Effector memory CD4-positive, alpha-beta T cell (primary cell): ENCODE results near the gene SRP9.
"Not testable (repeated sequence)": the region's sequence is repeated elsewhere in the genome, so short reads cannot be mapped to it uniquely, and the experiment has no call there.

Experiments used
- DNase-seq, 3 donors: peaks; one replicate each; pipeline ENCODE4 v3.0.0-alpha.2; 2020
- H3K27ac ChIP-seq: 2 replicates; pipeline ENCODE4 v1.7.0; 2013; ENCODE audit warnings: mild to moderate bottlenecking, low read length, moderate library complexity; ENCODE audit not compliant: insufficient read depth, poor library complexity, severe bottlenecking
- H3K27me3 ChIP-seq: replicated peaks from 2 replicates; pipeline ENCODE4 v1.7.0; 2013; ENCODE audit warnings: mild to moderate bottlenecking, low read length; ENCODE audit not compliant: insufficient read depth, control insufficient read depth, poor library complexity, severe bottlenecking
- H3K36me3 ChIP-seq: 2 replicates; pipeline ENCODE4 v1.7.0; 2013; ENCODE audit warnings: mild to moderate bottlenecking, low read length, moderate library complexity; ENCODE audit not compliant: control insufficient read depth, insufficient read depth
- H3K4me1 ChIP-seq: 2 replicates; pipeline ENCODE4 v1.7.0; 2013; ENCODE audit warnings: low read length, mild to moderate bottlenecking; ENCODE audit not compliant: control insufficient read depth, insufficient read depth, poor library complexity, severe bottlenecking
- H3K4me3 ChIP-seq: 2 replicates; pipeline ENCODE4 v1.7.0; 2013; ENCODE audit warnings: low read length, low read depth, mild to moderate bottlenecking; ENCODE audit not compliant: insufficient read depth, poor library complexity, severe bottlenecking
- H3K9me3 ChIP-seq: 2 replicates; pipeline ENCODE4 v1.7.0; 2013; ENCODE audit warnings: mild to moderate bottlenecking, low read length, moderate library complexity; ENCODE audit not compliant: control insufficient read depth

The SRP9 gene

GRCh38 chr1:225814381-225814780, 36.8 kb downstream of the SRP9 start:
- H3K4me3 ChIP-seq: no peak overlapping the region
- no peaks in the 10 kb centered on the region for H3K27me3 ChIP-seq
- peaks cover 5% of the 10 kb centered on the region for H3K4me1 ChIP-seq
- no peak for DNase-seq
- H3K27ac ChIP-seq: no peak overlapping the region
- no peaks in the 10 kb centered on the region for H3K36me3 ChIP-seq
- no peaks in the 10 kb centered on the region for H3K9me3 ChIP-seq

GRCh38 chr1:225815090-225815489, 37.5 kb downstream of the SRP9 start:
- not testable (repeated sequence) for H3K9me3 ChIP-seq, H3K4me3 ChIP-seq, DNase-seq, H3K27ac ChIP-seq, H3K36me3 ChIP-seq, H3K27me3 ChIP-seq, H3K4me1 ChIP-seq

DNA sequence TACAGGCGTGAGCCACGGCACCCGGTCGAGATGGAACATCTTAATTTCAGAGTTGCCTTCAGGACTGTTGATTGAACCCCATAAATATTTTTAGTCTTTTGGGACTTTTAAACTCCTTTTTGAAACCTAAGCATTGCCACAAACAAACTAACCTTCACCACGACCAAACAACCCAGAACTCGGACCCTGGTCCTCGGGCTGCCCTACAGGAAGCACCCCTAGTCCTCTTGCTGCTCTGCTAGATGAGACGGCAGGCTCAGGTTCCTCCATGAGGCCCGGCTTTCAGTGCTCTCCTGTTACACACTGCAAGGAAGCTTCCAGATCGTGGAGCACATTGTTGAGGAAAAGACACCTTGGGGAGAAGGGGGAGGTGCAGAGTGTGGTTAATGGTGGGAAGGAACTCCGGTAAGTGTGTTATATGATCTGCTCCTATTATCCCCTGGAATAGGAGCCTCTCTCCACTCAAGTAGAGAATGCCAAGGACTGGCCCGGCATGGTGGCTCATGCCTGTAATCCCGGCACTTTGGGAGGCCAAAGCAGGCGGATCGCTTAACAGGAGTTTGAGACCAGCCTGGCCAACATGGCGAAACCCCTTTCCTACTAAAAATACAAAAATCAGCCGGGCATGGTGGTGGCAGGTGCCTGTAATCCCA, 38.0 kb downstream of the SRP9 start:
- no peak for DNase-seq
- Histone ChIP-seq H3K27me3 (no peaks in the 10 kb centered on the region), H3K36me3 (no peaks in the 10 kb centered on the region), H3K9me3 (no peaks in the 10 kb centered on the region), H3K27ac (no peak overlapping the region), H3K4me1 (peaks cover 5% of the 10 kb centered on the region), H3K4me3 (no peak overlapping the region)

DNA sequence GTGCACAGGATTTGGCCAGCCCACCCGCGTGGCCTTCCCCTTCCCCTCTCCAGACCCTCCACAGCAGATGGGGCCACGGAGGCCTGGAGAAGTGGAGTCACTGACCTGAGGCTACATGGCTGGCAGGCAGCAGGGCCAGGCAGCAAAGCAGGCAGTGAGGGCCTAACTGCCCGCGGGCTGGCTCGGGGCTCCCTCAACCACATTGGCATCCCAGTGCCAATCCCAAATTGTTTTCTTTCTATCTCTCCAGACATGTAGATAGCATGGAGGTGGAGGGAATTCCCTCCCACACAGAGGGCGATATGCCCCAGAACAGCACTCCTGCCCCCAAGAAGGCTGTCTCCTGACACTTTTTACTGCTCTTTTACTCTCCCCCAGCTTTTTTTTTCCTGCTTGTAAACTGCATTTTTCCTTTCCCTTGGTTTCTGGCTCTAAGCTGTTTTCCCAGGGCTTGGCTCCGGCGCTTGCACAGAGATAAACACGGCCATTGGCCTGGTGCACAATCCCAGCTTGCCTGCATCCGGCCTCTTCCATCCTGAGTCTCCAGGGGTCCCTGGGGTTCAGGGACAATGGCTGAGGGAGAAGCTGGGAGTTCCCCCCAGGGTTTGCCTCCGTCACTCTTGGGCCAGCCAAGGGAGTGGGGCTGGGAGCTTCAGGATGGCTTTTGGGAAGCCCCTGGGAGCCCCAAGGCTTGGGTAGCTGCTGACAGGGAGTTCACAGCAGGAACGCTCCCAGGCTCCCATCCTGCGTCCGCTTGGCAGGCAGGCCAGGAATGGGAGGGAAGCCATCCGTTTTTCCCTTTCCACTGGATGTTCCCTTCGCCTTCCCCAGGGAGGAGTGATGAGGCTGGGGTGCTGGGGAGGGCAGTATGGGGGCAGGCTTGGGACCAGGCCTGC, 39.3 kb downstream of the SRP9 start:
- no peaks in the 10 kb centered on the region for H3K9me3 ChIP-seq
- H3K27me3 ChIP-seq: no peaks in the 10 kb centered on the region
- no peaks in the 10 kb centered on the region for H3K36me3 ChIP-seq
- H3K27ac ChIP-seq: no peak overlapping the region
- no peaks in the 10 kb centered on the region for H3K4me1 ChIP-seq
- H3K4me3 ChIP-seq: no peak overlapping the region
- DNase-seq: no peak

- no peak for DNase-seq
- H3K4me1 ChIP-seq: no peaks in the 10 kb centered on the region
- H3K27me3 ChIP-seq: no peaks in the 10 kb centered on the region
- H3K36me3 ChIP-seq: no peaks in the 10 kb centered on the region
- no peaks in the 10 kb centered on the region for H3K9me3 ChIP-seq
- no peak overlapping the region for H3K27ac ChIP-seq
- H3K4me3 ChIP-seq: no peak overlapping the region
Measured at GRCh38 chr1:225817611-225818061, 40.0 kb downstream of the SRP9 start.

DNA sequence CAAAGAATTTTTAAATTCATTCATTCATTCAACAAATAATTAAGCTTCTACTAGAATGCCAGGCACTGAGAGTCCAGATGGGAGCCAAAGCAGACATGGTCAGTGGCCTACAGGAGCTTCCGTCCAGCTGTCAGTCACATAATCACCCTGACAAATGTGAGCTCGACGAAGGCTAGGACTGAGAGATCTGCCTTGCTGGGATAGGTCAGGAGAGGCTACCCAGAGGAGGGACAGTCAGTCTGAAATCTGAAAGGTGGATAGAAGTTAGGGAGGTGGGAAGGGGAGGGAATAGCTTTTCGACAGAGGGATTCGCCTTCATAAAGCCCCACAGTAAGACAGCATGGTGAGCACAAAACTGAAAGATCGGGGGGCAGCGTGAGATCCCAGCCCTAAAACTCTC, 40.6 kb downstream of the SRP9 start:
- Histone ChIP-seq H3K36me3 (no peaks in the 10 kb centered on the region), H3K4me1 (no peaks in the 10 kb centered on the region), H3K4me3 (no peak overlapping the region), H3K27ac (no peak overlapping the region), H3K9me3 (no peaks in the 10 kb centered on the region), H3K27me3 (no peaks in the 10 kb centered on the region)
- no peak for DNase-seq

DNA sequence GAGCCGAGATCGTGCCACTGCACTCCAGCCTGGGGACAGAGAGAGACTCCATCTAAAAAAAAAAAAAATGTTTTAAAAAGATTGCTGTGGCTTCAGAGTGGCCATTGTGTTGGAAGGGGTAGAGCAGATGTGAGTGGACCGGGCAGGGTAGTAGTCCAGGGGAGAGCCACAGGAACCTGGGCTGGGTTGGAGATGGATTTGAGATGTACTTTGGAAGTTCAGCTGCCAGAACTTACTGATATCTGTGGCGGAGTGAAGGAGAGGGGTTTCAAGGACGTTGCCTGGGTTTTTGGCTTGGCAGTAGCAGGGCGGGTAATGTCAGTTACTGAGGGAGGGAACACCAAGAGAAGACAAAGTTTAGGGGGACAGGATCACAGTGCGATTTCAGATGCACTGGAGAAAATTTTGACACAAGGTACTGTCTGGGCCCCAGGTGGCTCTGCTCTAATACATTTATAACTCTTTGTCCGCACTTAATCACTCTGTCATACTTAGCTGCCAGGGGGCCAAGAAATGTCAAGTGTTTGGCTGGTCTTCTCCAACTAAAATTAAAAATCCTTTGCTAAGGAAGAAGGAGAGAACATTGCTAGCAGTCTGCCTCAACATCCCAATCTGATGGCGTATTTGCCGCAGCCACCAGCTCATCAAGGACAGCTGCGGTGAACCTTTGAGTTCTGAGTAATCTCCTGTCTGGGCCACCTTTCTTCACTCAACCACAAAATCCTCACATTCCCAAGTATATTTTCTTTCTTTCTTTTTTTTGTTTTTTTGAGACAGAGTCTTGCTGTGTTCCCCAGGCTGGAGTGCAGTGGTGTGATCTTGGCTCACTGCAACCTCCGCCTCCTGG, 41.9 kb downstream of the SRP9 start:
- Histone ChIP-seq H3K4me3 (no peak overlapping the region), H3K36me3 (no peaks in the 10 kb centered on the region), H3K27me3 (no peaks in the 10 kb centered on the region), H3K9me3 (no peaks in the 10 kb centered on the region), H3K4me1 (no peaks in the 10 kb centered on the region), H3K27ac (no peak overlapping the region)
- no peak for DNase-seq

- no peak overlapping the region for H3K4me3 ChIP-seq
- no peaks in the 10 kb centered on the region for H3K9me3 ChIP-seq
- no peaks in the 10 kb centered on the region for H3K27me3 ChIP-seq
- DNase-seq: no peak
- H3K4me1 ChIP-seq: no peaks in the 10 kb centered on the region
- H3K36me3 ChIP-seq: no peaks in the 10 kb centered on the region
- H3K27ac ChIP-seq: no peak overlapping the region
Measured at GRCh38 chr1:225820522-225821120, 43.0 kb downstream of the SRP9 start.

DNA sequence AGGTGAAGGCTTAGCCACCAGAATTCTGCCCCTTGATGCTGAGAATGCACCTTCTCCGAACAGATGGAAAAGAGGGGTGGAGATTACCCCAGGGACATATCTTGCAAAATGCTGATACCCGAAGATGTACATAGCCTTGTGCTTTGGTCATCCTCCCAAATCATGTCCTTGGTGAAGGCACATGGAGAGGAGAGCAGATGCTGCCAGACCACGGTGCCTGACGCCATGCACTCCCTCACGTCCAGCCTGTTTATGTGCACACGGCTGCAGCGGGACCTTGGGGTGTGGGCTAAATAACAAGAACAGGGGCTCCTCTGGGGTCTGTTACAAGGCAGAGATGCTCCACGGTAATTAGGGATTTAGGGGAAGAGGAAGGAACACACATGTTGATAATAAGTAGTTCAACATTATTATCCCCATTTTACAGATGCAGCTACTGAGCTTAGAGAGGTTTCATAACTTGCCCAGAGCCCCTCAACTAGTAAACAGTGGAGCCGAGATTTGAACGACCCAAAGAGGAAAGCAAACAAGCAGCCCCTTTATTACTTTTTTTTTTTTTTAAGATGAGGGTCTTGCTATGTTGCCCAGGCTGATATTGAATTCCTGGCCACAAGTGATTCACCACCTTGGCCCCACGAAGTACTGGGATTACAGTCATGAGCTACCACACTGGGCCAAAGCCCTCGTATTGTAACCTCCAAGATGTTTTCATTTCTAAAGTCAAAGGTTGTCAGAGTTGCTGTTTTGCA, 45.2 kb downstream of the SRP9 start:
- H3K27ac ChIP-seq: no peak overlapping the region
- no peaks in the 10 kb centered on the region for H3K27me3 ChIP-seq
- DNase-seq: no peak
- H3K4me3 ChIP-seq: no peak overlapping the region
- H3K4me1 ChIP-seq: no peaks in the 10 kb centered on the region
- H3K36me3 ChIP-seq: no peaks in the 10 kb centered on the region
- no peaks in the 10 kb centered on the region for H3K9me3 ChIP-seq
